OCI-LY3 (cell line): ENCODE measurements around the gene DAZAP1.
A peak's percentile ranks its signal among the peaks of the same experiment; 100 is the strongest.
"Not testable (repeated sequence)": the region's sequence is repeated elsewhere in the genome, so short reads cannot be mapped to it uniquely, and the experiment has no call there.

Experiments
- H2AFZ ChIP-seq: fragments of 200-600, 300-600 bp; shearing (Covaris generic); 2 replicates; pipeline ENCODE4 v1.6.0; 2014; ENCODE audit warnings: antibody characterized with exemption, low read depth, low read length
- H3K27ac ChIP-seq: fragments of 200-600, 300-600 bp; sonication (generic); 2 replicates; pipeline ENCODE4 v1.5.1; 2014; ENCODE audit warnings: mild to moderate bottlenecking, low read length, moderate library complexity, mixed read lengths
- H3K27me3 ChIP-seq: fragments of 200-600, 300-600 bp; sonication (generic); 2 replicates; pipeline ENCODE4 v1.6.1; 2014; ENCODE audit warnings: low read depth, low read length, mixed read lengths
- H3K36me3 ChIP-seq: fragments of 200-600, 300-600 bp; sonication (generic); replicated peaks from 2 replicates; pipeline ENCODE3; 2014; ENCODE audit warnings: low read depth, low read length, mixed read lengths
- H3K4me1 ChIP-seq: fragments of 300-600, 200-600 bp; sonication (generic); 2 replicates; pipeline ENCODE4 v1.6.1; 2014; ENCODE audit warnings: low read length, mixed read lengths
- H3K4me2 ChIP-seq: fragments of 200-600, 300-600 bp; sonication (generic); 2 replicates; pipeline ENCODE4 v1.6.1; 2014; ENCODE audit warnings: low read length, mixed read lengths
- H3K4me3 ChIP-seq: fragments of 300-600, 200-600 bp; sonication (generic); 2 replicates; pipeline ENCODE4 v1.5.1; 2014; ENCODE audit warnings: antibody characterized with exemption, mild to moderate bottlenecking, low read length, moderate library complexity
- H3K79me2 ChIP-seq: fragments of 300-600, 200-600 bp; shearing (Covaris generic); 2 replicates; pipeline ENCODE4 v1.6.1; 2014; ENCODE audit warnings: mild to moderate bottlenecking, low read length, mixed read lengths
- H3K9ac ChIP-seq: fragments of 300-600, 200-600 bp; shearing (Covaris generic); 2 replicates; pipeline ENCODE4 v1.6.0; 2014; ENCODE audit warnings: mild to moderate bottlenecking, low read length, moderate library complexity
- H3K9me3 ChIP-seq: fragments of 200-600, 300-600 bp; shearing (Covaris generic); 2 replicates; pipeline ENCODE4 v1.6.1; 2014; ENCODE audit warnings: low read length, mixed read lengths; ENCODE audit not compliant: insufficient read depth
- H4K20me1 ChIP-seq: fragments of 200-600, 300-600 bp; sonication (generic); 2 replicates; pipeline ENCODE4 v1.6.1; 2016; ENCODE audit warnings: low read length, mixed read lengths; ENCODE audit not compliant: insufficient read depth
- CTCF ChIP-seq: fragments of 200-600, 300-600 bp; sonication (generic); IDR thresholded peaks from 2 replicates; pipeline ENCODE4 v1.5.1; 2014; ENCODE audit warnings: antibody characterized with exemption, low read length, low read depth
- EZH2phosphoT487 ChIP-seq: fragments of 200-600 bp; shearing (Covaris generic); IDR thresholded peaks from 2 replicates; pipeline ENCODE4 v1.6.1; 2018; ENCODE audit warnings: antibody characterized with exemption, mixed run types, low read depth

DAZAP1 gene

DNA sequence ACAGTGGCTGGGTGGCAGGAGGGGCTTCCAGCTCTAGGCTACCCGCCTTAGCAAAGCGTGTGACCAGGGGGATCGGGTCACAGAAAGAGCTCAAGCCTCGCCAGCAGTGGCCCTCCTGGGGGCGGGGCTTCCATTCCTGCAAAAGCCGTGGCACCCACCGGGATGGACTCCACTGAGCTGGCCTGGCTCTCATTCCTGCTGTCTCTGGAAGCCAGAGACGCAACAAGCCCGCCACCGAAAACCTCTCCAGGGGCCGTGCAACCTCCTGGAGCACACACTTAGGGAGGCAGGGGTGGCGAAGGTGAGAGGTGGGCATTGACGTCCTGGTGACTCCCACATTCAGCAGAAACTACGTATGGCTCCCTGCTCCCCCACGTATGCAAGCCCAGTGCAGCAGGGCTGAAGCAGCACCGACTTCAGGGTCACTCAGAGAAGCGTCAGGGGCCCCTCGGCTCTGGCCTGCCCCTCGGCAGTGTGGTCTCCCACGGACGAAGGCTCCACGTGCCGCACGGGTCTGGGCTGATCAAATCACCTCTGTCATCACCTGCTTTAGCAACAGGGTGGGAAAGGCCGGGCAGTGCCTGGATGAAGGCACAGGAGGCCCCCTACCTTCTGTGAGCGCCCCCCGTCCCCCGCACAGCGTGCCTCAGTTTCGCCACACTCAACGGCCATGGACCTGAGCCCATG is 68.5 kb downstream of the DAZAP1 start:
- no peaks in the 10 kb centered on the region for H3K27me3 ChIP-seq
- H3K4me1 ChIP-seq: peaks cover 6% of the 10 kb centered on the region; the same call in 1 of the 2 replicates
- H2AFZ ChIP-seq: no peak overlapping the region
- H3K36me3 ChIP-seq: peaks cover 17% of the 10 kb centered on the region
- peaks cover 30% of the 10 kb centered on the region for H3K79me2 ChIP-seq
- TF ChIP-seq CTCF (no peak), EZH2phosphoT487 (no peak)
- no peak overlapping the region for H3K4me3 ChIP-seq
- peaks cover 30% of the 10 kb centered on the region for H4K20me1 ChIP-seq
- H3K9me3 ChIP-seq: no peaks in the 10 kb centered on the region
- H3K9ac ChIP-seq: no peak overlapping the region
- H3K4me2 ChIP-seq: no peak overlapping the region
- no peak overlapping the region for H3K27ac ChIP-seq

GRCh38 chr19:1477056-1477455 is 69.7 kb downstream of the DAZAP1 start:
- H3K27me3 ChIP-seq, H2AFZ ChIP-seq, H3K4me2 ChIP-seq, H3K27ac ChIP-seq, H3K9ac ChIP-seq, H3K4me1 ChIP-seq, H3K4me3 ChIP-seq, H3K9me3 ChIP-seq: not testable (repeated sequence)
- H4K20me1 ChIP-seq: peaks cover 27% of the 10 kb centered on the region
- H3K79me2 ChIP-seq: peaks cover 30% of the 10 kb centered on the region
- peaks cover 17% of the 10 kb centered on the region for H3K36me3 ChIP-seq

GRCh38 chr19:1478934-1479707 is 71.7 kb downstream of the DAZAP1 start, which contains the start of gene C19orf25:
TSS of gene C19orf25 (minus strand) at chr19:1479215. CDS start at chr19:1478903, 312 bp downstream.
- TF ChIP-seq EZH2phosphoT487: no peak
- no peak for TF ChIP-seq CTCF
- H2AFZ ChIP-seq: peak within 1 kb of the TSS; percentile 97
- H4K20me1 ChIP-seq: peaks cover 9% of the 10 kb centered on the region; the same call in 1 of the 2 replicates
- no peaks in the 10 kb centered on the region for H3K27me3 ChIP-seq
- H3K4me3 ChIP-seq: peak within 1 kb of the TSS; percentile 86
- peaks cover 17% of the 10 kb centered on the region for H3K36me3 ChIP-seq
- H3K9ac ChIP-seq: peak within 1 kb of the TSS; percentile 81
- H3K4me1 ChIP-seq: peaks cover 6% of the 10 kb centered on the region; the same call in 1 of the 2 replicates
- peak within 1 kb of the TSS; percentile 73 for H3K4me2 ChIP-seq
- H3K27ac ChIP-seq: peak within 1 kb of the TSS; percentile 78
- peaks cover 30% of the 10 kb centered on the region for H3K79me2 ChIP-seq
- no peaks in the 10 kb centered on the region for H3K9me3 ChIP-seq

DNA sequence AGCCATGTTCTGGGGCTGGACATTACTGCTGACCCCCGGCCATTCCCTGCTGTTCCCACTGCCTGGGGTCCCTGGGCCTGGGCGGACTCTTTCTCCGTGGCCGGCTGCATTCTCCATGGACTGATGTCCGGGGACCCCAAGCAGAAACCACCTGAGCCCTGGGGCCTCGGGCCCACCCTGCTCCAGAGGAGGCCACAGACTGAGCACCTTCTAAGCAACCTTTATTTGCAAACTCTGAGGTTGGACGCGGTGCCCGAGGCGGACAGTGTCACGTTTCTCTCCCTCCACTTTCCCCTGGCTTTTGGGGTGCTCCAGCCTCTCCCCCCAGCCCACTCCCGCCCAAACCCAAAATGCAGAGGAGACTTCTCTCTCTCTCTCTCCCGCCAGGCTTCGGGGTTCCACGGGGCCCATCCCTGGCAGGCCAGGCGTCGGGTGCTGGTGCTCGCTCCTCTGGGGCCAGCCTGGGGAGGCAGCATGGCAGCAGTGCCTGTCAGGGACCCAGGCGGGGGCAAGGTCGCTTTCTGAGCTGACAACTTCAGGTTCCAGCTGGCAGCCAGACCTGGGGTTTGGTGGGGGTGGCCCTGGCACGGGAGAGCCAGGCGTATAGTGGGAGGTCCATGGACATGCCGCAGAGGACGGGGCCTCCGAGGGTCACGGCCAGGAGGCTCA is 74.0 kb downstream of the DAZAP1 start:
- no peak overlapping the region for H3K9ac ChIP-seq
- no peak overlapping the region for H3K4me3 ChIP-seq
- H2AFZ ChIP-seq: no peak overlapping the region
- TF ChIP-seq EZH2phosphoT487: no peak
- H3K27ac ChIP-seq: no peak overlapping the region
- no peaks in the 10 kb centered on the region for H3K9me3 ChIP-seq
- H3K79me2 ChIP-seq: peaks cover 24% of the 10 kb centered on the region
- H3K4me1 ChIP-seq: peaks cover 6% of the 10 kb centered on the region; the same call in 1 of the 2 replicates
- no peak overlapping the region for H3K4me2 ChIP-seq
- peaks cover 4% of the 10 kb centered on the region for H3K36me3 ChIP-seq
- no peaks in the 10 kb centered on the region for H3K27me3 ChIP-seq
- H4K20me1 ChIP-seq: no peaks in the 10 kb centered on the region
